GM18951 (cell line): ENCODE results near the gene XKRX.

Experiments used
- POLR2A ChIP-seq: IDR thresholded peaks from 4 replicates; pipeline ENCODE4 v1.6.1; 2011; ENCODE audit warnings: mild to moderate bottlenecking; ENCODE audit not compliant: insufficient read length, insufficient read depth; ENCODE audit errors: extremely low read depth
- in situ Hi-C: fragments of 300-500 bp; cut with MboI; formaldehyde crosslinking; loops from one replicate; pipeline ENCODE4 v1.12.0; 2022; ENCODE audit warnings: low sequenced_read_pairs, mixed read lengths, inconsistent platforms; ENCODE audit not compliant: unreplicated experiment

Gene XKRX

DNA sequence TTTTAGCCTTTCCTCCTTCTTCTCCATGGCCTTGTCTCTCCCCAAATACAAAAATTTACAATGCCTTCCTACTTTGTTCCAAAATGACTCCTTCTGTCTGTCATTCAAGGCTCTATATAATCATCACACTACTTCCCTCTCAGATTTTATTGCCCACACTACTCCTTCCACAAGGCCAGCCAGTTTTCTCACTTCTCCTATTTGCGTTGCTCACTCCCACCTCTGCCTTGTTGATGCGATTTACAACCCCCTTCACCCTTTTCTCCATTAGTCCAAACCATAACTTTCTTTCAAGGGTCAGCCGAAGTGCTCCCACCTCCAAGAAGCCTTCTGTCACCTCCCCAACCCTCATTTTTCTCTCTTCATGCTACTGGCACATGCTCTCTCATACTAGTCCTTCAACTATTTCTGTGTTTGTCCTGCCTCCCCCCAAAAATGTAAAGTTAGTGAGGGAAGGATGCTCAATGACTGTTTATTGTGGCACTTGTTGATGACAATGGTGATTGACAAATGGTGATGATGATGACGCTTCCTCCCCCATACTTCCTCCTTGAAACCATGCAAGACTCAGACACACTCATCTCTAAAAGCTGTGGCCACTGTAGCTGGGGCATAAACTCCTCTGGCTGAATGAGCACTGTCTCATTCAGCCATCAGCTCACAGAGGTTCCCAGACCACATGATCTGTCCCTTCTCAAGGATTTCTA lies 2.7 kb upstream of the XKRX start:
- in situ Hi-C loops, result no loop called here
- TF ChIP-seq POLR2A, result no peak

- TF ChIP-seq POLR2A, result no peak
- in situ Hi-C loops, result no loop called here
Measured at GRCh38 chrX:100926453-100926852, 2.3 kb downstream of the XKRX start.

DNA sequence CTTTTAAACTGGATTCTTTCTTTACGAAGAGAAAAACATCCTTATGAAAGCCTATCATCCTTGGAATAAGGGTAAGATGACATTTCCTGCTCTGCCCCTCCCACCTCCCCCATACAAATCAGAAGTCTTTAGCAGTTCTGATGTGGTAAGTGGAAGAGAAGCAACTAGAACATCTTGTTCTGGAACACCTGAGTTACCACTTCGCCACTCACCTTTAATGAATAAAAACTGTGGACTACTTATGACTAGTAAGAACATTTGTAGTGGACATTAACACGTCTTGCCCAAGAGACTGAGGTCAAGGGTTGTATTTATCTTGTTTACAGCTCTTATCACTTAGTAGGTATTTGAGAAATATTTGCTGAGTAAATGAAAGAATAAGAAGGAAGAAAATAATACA lies 4.3 kb downstream of the XKRX start:
- TF ChIP-seq POLR2A, result no peak
- in situ Hi-C loops, result no loop called here

DNA sequence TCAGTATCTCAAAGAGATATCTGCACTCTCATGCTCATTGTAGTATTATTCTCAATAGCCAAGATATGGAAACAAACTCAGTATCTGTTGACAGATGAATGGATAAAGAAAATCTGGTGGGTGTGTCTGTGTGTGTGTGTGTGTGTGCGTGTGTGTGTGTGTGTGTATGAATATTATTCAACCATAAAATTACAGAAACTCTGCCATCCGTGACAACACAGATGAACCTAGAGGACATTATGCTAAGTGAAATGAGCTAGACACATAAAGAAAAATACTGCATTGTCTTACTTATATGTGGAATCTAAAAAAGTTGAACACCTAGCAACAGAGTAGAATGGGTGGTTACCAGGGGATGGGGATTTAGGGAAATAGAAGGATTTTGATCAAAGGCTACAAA lies 13.2 kb downstream of the XKRX start:
- in situ Hi-C loops, result no loop called here
- TF ChIP-seq POLR2A, result no peak

DNA sequence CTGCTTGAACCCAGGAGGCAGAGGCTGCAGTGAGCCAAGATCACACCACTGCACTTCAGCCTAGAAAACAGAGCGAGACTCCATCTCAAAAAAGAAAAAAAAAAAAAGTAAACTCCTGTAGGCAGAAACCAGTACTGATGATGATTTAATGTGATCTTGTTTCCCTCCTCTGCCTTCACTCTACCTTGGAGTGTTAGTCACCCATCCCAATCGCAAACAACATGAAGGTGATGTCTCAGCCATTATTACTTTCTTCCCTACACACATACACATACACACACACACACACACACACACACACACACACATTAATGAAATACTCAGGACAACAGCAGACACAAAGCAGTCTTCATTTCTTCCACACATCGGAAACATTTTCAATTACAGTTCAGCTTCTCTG lies 15.6 kb downstream of the XKRX start:
- in situ Hi-C loops, result no loop called here
- TF ChIP-seq POLR2A, result no peak

- TF ChIP-seq POLR2A, result no peak
- in situ Hi-C loops, result no loop called here
Measured at GRCh38 chrX:100911731-100912130, 17.0 kb downstream of the XKRX start.

DNA sequence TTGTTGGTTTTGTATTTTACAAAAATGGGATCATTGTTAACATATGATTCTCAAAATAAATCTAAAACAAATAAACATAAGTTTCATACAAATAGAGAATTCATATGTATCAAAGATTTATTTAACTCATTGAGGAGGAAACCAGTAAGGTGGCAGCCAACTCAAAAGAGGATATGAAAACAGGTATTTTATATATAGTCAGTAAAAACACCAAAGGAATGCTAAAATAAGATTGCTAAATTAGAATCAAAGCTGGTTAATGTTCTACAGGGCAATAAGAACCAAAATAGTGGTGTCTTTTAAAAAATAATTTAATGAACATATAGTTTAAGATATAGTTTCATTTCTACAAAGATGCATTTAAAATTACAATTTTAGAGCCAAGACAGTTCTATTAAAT lies 23.1 kb downstream of the XKRX start:
- TF ChIP-seq POLR2A, result no peak
- in situ Hi-C loops, result no loop called here

GRCh38 chrX:100904433-100904832 lies 24.3 kb downstream of the XKRX start:
- in situ Hi-C loops, result no loop called here
- no peak for TF ChIP-seq POLR2A

- no peak for TF ChIP-seq POLR2A
- in situ Hi-C loops, result no loop called here
Measured at GRCh38 chrX:100895365-100896075, 33.2 kb downstream of the XKRX start.

DNA sequence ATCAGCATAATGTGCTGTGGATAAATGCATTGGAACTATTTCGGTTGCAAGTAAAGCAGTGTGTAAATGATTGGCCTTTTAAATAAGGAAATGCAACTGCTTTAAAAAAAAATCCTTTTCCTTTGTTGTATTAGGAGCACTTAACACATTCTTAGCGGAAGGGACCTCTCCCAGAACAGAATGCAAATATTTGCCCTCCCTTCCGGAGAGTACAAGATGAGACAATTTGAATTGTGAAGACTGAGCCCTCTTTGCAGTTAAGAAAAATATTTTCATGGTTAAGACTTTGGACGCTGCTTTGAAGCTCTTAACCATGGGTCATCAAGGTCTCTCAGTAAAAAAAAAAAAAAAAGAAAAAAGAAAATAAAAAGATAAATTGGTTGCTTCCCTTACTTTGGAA lies 45.1 kb downstream of the XKRX start:
- in situ Hi-C loops, result no loop called here

DNA sequence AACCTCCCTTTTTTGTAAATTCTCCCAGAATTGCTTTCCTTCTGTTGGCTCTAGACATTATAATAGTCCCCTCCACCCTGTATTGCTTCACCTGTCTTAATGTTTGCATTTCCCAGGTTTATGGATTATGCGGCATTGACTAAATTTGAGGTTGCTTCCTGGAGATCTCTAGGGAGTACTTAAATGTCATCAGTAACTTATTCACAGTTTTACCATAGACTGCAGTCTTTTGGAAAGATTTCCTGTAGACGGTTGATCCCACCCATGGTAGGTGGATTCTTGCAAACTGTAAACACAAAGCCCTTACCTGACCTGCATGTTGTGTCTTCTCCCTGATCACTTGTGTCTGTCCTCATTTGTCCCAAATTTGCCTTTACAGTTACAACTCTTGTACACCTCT lies 48.3 kb downstream of the XKRX start:
- in situ Hi-C loops, result no loop called here
- no peak for TF ChIP-seq POLR2A

More for the DNA sequence above, 45.1 kb downstream of the XKRX start:
- no peak for TF ChIP-seq POLR2A

DNA sequence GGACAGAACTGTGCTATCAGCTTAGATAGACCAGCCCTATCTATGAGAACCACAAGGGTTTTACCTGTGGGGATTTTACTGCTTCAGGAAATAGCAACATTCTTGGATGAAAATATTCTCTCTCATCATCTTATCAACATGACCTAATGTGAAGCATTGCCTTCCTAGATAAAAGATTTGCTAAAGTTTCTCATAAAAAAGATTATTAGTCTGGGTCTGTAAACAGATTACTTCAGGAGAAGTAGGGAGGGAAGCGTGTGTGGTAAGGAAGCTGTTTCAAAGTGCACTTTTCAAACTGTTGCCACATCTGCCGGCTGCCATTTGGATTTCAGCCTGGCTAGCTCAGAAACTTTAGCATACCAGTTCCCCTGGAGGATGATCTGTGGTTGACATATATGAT lies 54.4 kb downstream of the XKRX start, which contains the start of gene NOX1:
Gene NOX1, minus strand, starts transcription at position 35 of the 400 bp plus-strand sequence. CDS start 220 bp downstream, outside the sequence.
- TF ChIP-seq POLR2A, result no peak
- in situ Hi-C loops, result no loop called here

GRCh38 chrX:100871594-100872560 lies 56.8 kb downstream of the XKRX start:
- TF ChIP-seq POLR2A, result no peak
- in situ Hi-C loops, result no loop called here
